CD14-positive monocyte (primary cell): Measurements from ENCODE around the gene LCNL1. TPM values are rescaled to one million over a fixed set of nuclear protein-coding genes. Genes with fewer than 3 reads are reported as not detected.

ENCODE experiments used
- DNase-seq, 3 donors: peaks; one replicate each; pipeline ENCODE4 v3.0.0-alpha.2; 2011 to 2022
- H2AFZ ChIP-seq: 2 replicates; pipeline ENCODE4 v1.6.0; 2012; ENCODE audit warnings: mild to moderate bottlenecking, low read depth, low read length, inconsistent platforms; ENCODE audit not compliant: insufficient read depth, poor library complexity, severe bottlenecking
- H3K27ac ChIP-seq, 2 donors: 1 replicate in 1 of 2; 2 replicates in 1 of 2; pipeline ENCODE4 v1.5.1; 2012 to 2013; ENCODE audit warnings: low read length in 2 of 2, control low read depth in 1 of 2, inconsistent platforms in 1 of 2, low read depth in 1 of 2, mild to moderate bottlenecking in 1 of 2
- H3K27me3 ChIP-seq, 2 donors: one replicate each; pipeline versions ENCODE4 v1.6.0 to v1.6.1; 2011 to 2013; ENCODE audit warnings: low read length in 2 of 2; ENCODE audit not compliant: control insufficient read depth in 2 of 2, insufficient read depth in 2 of 2
- H3K36me3 ChIP-seq, 2 donors: replicated peaks in 1 of 2; 1 replicate in 1 of 2; 2 replicates in 1 of 2; pipeline versions ENCODE4 v1.5.1 to v1.6.1; 2012 to 2013; ENCODE audit warnings: low read length in 2 of 2, control low read depth in 1 of 2, inconsistent platforms in 1 of 2, mild to moderate bottlenecking in 1 of 2; ENCODE audit not compliant: insufficient read depth in 2 of 2, control insufficient read depth in 1 of 2
- H3K4me1 ChIP-seq, 2 donors: 1 replicate in 1 of 2; 2 replicates in 1 of 2; pipeline versions ENCODE4 v1.5.1 to v1.6.1; 2012 to 2013; ENCODE audit warnings: low read length in 2 of 2, control low read depth in 1 of 2, inconsistent platforms in 1 of 2, mild to moderate bottlenecking in 1 of 2, moderate library complexity in 1 of 2; ENCODE audit not compliant: insufficient read depth in 2 of 2, control insufficient read depth in 1 of 2
- H3K4me2 ChIP-seq: replicated peaks from 2 replicates; pipeline ENCODE3; 2012; ENCODE audit warnings: low read length, moderate library complexity, mild to moderate bottlenecking; ENCODE audit not compliant: poor library complexity, severe bottlenecking; ENCODE audit errors: extremely low read depth
- H3K4me3 ChIP-seq, 3 experiments: fragments of 200-600 bp in 1 of 3; sonication (generic) in 1 of 3; replicated peaks in 1 of 3; 1 replicate in 2 of 3; 2 replicates in 1 of 3; pipeline ENCODE4 v1.5.1; 2011 to 2013; ENCODE audit warnings: low read length in 3 of 3, mild to moderate bottlenecking in 3 of 3, control low read depth in 2 of 3, low read depth in 2 of 3, inconsistent platforms in 1 of 3, moderate library complexity in 1 of 3
- H3K79me2 ChIP-seq: 2 replicates; pipeline ENCODE4 v1.6.0; 2012; ENCODE audit warnings: mild to moderate bottlenecking, control low read depth, inconsistent platforms, low read length, moderate library complexity; ENCODE audit not compliant: insufficient read depth
- H3K9ac ChIP-seq: 2 replicates; pipeline ENCODE4 v1.6.0; 2017; ENCODE audit warnings: low read length, mild to moderate bottlenecking; ENCODE audit not compliant: insufficient read depth, poor library complexity, severe bottlenecking
- H3K9me3 ChIP-seq, 2 donors: replicated peaks in 1 of 2; 1 replicate in 1 of 2; 2 replicates in 1 of 2; pipeline versions ENCODE4 v1.5.1 to v1.6.1; 2012 to 2013; ENCODE audit warnings: low read length in 2 of 2, control low read depth in 1 of 2; ENCODE audit not compliant: control insufficient read depth in 1 of 2, insufficient read depth in 1 of 2
- H4K20me1 ChIP-seq: 2 replicates; pipeline ENCODE4 v1.6.0; 2012; ENCODE audit warnings: mild to moderate bottlenecking, low read length, control low read depth, moderate library complexity; ENCODE audit not compliant: insufficient read depth
- H3K27ac Mint-ChIP-seq, 7 donors: one replicate each; pipeline ENCODE4 v1.8.0; 2020; ENCODE audit warnings: mild to moderate bottlenecking in 7 of 7, mixed read lengths in 7 of 7, moderate library complexity in 6 of 7, inconsistent platforms in 2 of 7
- H3K27me3 Mint-ChIP-seq, 3 donors: one replicate each; pipeline ENCODE4 v1.8.0; 2021 to 2022; ENCODE audit warnings: low read depth in 3 of 3, mild to moderate bottlenecking in 3 of 3, mixed read lengths in 3 of 3, moderate library complexity in 3 of 3, inconsistent platforms in 1 of 3
- H3K36me3 Mint-ChIP-seq, 2 donors: one replicate each; pipeline ENCODE4 v1.8.0; 2020; ENCODE audit warnings: mixed read lengths in 2 of 2, inconsistent platforms in 1 of 2, mild to moderate bottlenecking in 1 of 2
- H3K4me1 Mint-ChIP-seq: one replicate; pipeline ENCODE4 v1.8.0; 2020; ENCODE audit warnings: mild to moderate bottlenecking, mixed read lengths
- H3K4me3 Mint-ChIP-seq, 2 donors: one replicate each; pipeline ENCODE4 v1.8.0; 2020; ENCODE audit warnings: mild to moderate bottlenecking in 2 of 2, mixed read lengths in 2 of 2, moderate library complexity in 1 of 2
- H3K9me3 Mint-ChIP-seq, 7 donors: one replicate each; pipeline ENCODE4 v1.8.0; 2020 to 2022; ENCODE audit warnings: mixed read lengths in 7 of 7, mild to moderate bottlenecking in 6 of 7, moderate library complexity in 6 of 7, inconsistent platforms in 2 of 7
- WGBS: methylation state at CpG from one replicate; pipeline ENCODE4 v1.1.5; 2013; ENCODE audit warnings: missing lambda C conversion rate; ENCODE audit not compliant: insufficient coverage; 5-methylcytosine and 5-hydroxymethylcytosine counted together
- intact Hi-C, 2 donors: fragments of 100-400 bp; cut with micrococcal nuclease; formaldehyde crosslinking; loops; one replicate each; pipeline versions ENCODE4 v1.15.0 to v1.15.1; 2023
- polyA plus RNA-seq, 3 donors: library from polyadenylated mRNA; depleted of rRNA in 1 of 3; unstranded in 2 of 3; stranded (reverse) in 1 of 3; fragments of 300-500 nt in 2 of 3; fragments of >200 nt in 1 of 3; fragmentation: Illumina TruSeq in 2 of 3; gene quantifications; 1 replicate in 2 of 3; 2 replicates in 1 of 3; pipeline ENCODE4 v1.2.3, GENCODE V29; 2012 to 2021
- TF ChIP-seq, protein P1 (sequence below): fragments of 200-600 bp; IDR thresholded peaks from one replicate; pipeline ENCODE4 v1.8.0; 2022; ENCODE audit warnings: antibody characterized with exemption, mild to moderate bottlenecking

The LCNL1 gene
- polyA plus RNA-seq, 3 donors = 0.04 TPM; not detected in 2

DNA sequence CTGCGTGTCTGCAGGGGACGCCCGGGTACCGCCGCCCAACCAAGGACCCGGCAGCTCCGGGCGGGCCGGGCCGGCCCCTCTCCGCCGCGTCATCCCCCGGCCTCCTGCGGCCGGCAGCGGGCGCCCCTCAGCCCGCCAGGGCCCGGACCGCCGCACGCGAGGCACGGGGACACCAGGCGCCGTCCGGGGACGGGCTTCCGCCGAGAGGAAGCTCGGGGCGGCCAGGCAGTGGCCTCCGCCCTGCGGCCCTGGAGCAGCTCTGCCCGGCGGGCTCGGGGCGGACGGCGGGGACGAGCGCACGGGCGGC, 38.6 kb upstream of the LCNL1 start:
- peaks cover 15 to 27% of the 10 kb centered on the region in 2 donors for H3K4me1 ChIP-seq
- H3K27ac ChIP-seq = peak overlapping the region; percentile 47 to 80
- H3K4me1 Mint-ChIP-seq = peaks cover 14% of the 10 kb centered on the region
- peaks cover 47% of the 10 kb centered on the region for H4K20me1 ChIP-seq
- no peaks in the 10 kb centered on the region for H3K27me3 ChIP-seq
- peak overlapping the region; percentile 79 to 86 (median 79) for H3K4me3 ChIP-seq
- H3K36me3 ChIP-seq = peaks cover 37 to 41% of the 10 kb centered on the region in 2 donors
- peak overlapping the region; percentile 93 for H3K4me2 ChIP-seq
- peaks cover 0 to 2% (median 0%) of the 10 kb centered on the region in 7 donors for H3K9me3 Mint-ChIP-seq
- peak overlapping the region in 3 of 7 donors; percentile 31 to 58 (median 50) for H3K27ac Mint-ChIP-seq
- H3K36me3 Mint-ChIP-seq = peaks cover 24 to 41% of the 10 kb centered on the region in 2 donors
- peak overlapping the region; percentile 43 for H2AFZ ChIP-seq
- under 1% methylated on average over 45 of the region's 45 CpGs for WGBS
- peak overlapping the region; percentile 73 to 83 for H3K4me3 Mint-ChIP-seq
- peak; percentile 53 to 76 (median 64) for DNase-seq
- TF ChIP-seq, protein P1, sequence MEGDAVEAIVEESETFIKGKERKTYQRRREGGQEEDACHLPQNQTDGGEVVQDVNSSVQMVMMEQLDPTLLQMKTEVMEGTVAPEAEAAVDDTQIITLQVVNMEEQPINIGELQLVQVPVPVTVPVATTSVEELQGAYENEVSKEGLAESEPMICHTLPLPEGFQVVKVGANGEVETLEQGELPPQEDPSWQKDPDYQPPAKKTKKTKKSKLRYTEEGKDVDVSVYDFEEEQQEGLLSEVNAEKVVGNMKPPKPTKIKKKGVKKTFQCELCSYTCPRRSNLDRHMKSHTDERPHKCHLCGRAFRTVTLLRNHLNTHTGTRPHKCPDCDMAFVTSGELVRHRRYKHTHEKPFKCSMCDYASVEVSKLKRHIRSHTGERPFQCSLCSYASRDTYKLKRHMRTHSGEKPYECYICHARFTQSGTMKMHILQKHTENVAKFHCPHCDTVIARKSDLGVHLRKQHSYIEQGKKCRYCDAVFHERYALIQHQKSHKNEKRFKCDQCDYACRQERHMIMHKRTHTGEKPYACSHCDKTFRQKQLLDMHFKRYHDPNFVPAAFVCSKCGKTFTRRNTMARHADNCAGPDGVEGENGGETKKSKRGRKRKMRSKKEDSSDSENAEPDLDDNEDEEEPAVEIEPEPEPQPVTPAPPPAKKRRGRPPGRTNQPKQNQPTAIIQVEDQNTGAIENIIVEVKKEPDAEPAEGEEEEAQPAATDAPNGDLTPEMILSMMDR = no peak
- intact Hi-C loops = loop anchor here (2.0 to 10.0 kb wide), 4 partner anchors 57 to 139 kb away; partner anchors contain the start of genes AJM1 (in 1 of the 2), FUT7 (in 1 of the 2), PHPT1 (in 1 of the 2) and RABL6 (in 1 of the 2)
- H3K79me2 ChIP-seq = peaks cover 20% of the 10 kb centered on the region
- H3K9ac ChIP-seq = peak overlapping the region; percentile 80
- H3K27me3 Mint-ChIP-seq = peaks cover 0 to 6% (median 4%) of the 10 kb centered on the region in 3 donors
- H3K9me3 ChIP-seq = no peaks in the 10 kb centered on the region

DNA sequence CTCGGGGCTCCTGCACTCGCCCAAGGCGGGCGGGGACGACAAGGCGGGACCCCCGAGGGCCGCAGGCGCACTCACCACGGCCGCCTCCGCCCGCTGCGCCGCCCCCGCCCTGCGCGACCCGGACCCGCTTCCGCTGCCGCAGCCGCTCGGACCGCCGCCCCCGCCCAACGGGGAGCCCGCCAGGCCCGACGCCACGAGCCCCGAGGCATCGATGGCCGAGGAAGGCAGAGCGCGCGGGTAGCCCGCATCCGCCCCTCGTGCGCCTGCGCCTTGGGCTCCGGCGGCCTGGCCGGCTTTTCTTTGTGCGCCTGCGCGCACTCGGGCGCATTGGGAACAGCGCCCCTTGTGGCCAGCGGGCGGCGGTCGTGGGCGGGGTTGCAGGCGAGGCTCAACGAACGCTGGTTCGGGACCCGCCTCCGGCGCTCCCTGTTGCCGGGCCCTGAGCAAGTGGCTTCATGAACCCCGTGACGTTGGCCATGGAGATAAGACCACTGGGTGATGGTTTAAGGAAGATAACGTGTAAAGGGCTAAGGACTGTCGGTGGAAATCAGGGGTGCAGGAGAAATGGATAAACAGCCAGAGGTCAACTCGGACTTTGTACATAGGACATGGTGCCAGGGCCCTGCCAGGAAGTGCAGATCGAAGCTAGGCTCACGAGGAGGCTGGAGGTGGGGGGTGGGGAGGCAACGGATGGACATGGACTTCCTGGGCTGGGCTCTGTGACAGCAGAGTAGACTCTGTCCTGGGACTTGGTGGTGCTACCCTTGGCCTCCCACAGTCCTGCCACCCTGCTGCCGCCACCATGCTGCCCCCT, 38.1 kb upstream of the LCNL1 start, which contains the start of the genes C8G and FBXW5:
C8G (plus strand) TSS at position 725 of the 814 bp plus-strand sequence; CDS start at position 803, 78 bp downstream.
FBXW5 (minus strand) TSS at position 220 of the 814 bp plus-strand sequence. CDS start 655 bp downstream, outside the sequence.
- Mint-ChIP-seq H3K4me3 (peak within 1 kb of the TSS; percentile 73 to 83), H3K9me3 (no peaks in the 10 kb centered on the region), H3K4me1 (peaks cover 13% of the 10 kb centered on the region), H3K27ac (peak within 1 kb of the TSS in 6 of 7 donors; percentile 31 to 77 (median 60)), H3K36me3 (peaks cover 19 to 36% of the 10 kb centered on the region in 2 donors), H3K27me3 (peaks cover 0 to 6% (median 4%) of the 10 kb centered on the region in 3 donors)
- Histone ChIP-seq H3K9ac (peak within 1 kb of the TSS; percentile 80), H3K4me1 (peaks cover 19 to 32% of the 10 kb centered on the region in 2 donors), H3K27ac (peak within 1 kb of the TSS; percentile 47 to 80), H3K27me3 (no peaks in the 10 kb centered on the region), H3K36me3 (peaks cover 33 to 35% of the 10 kb centered on the region in 2 donors), H3K4me3 (peak within 1 kb of the TSS; percentile 79 to 86 (median 79)), H3K79me2 (peaks cover 20% of the 10 kb centered on the region), H3K4me2 (peak within 1 kb of the TSS; percentile 93), H4K20me1 (peaks cover 42% of the 10 kb centered on the region), H3K9me3 (no peaks in the 10 kb centered on the region), H2AFZ (peak within 1 kb of the TSS; percentile 43)
- WGBS = 3% methylated on average over 72 of the region's 74 CpGs
- TF ChIP-seq, protein P1 = peak; percentile 97
- peak; percentile 90 to 92 (median 91) for DNase-seq
- intact Hi-C loops = loop anchor here (2.0 to 10.0 kb wide), 4 partner anchors 58 to 140 kb away; partner anchors contain the start of genes AJM1 (in 1 of the 2), FUT7 (in 1 of the 2), PHPT1 (in 1 of the 2) and RABL6 (in 1 of the 2)
